ENCODE data around the gene JADE1.

The JADE1 gene

DNA sequence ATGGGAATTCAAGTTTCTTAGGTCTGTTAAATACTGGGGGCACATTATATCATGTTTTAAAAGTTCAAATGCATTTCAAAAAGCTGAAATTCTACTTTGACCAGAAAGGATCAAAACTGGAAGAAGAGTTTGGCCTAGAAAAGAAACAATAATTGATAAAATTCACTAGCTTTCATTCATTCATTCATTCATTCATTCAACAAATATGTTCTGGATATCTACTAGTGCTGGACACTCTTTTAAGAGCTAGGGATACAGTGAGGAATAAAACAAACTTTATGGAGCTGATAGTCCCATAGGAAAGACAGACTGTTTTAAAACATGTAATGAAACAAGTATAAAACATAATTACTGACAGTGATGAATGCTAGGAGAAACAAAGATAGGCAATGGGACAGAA, 106.0 kb downstream of the JADE1 start:
- no peak overlapping the region for H3K18ac ChIP-seq (ENCODE audit: low read length)
- no peak overlapping the region for H3K4me2 ChIP-seq (ENCODE audit: low read length)
- H3K4me3 ChIP-seq (ENCODE audit: low read depth, low read length), result no peak overlapping the region
- H3K9me3 ChIP-seq (ENCODE audit: insufficient read depth, low read depth, low read length), result no peaks in the 10 kb centered on the region
- no peak overlapping the region for H2AFZ ChIP-seq (ENCODE audit: insufficient read depth, low read length, poor library complexity)
- H3K36me3 ChIP-seq (ENCODE audit: control insufficient read depth in 1 of 2, insufficient read depth in 2 of 2, low read length in 2 of 2), result no peaks in the 10 kb centered on the region
- no peak overlapping the region for H2AK5ac ChIP-seq (ENCODE audit: low read length)
- H2BK12ac ChIP-seq (ENCODE audit: low read length), result no peak overlapping the region
- no peak overlapping the region for H3K27ac ChIP-seq (ENCODE audit: low read depth, low read length)
- no peak overlapping the region for H2BK120ac ChIP-seq (ENCODE audit: insufficient read depth, low read length, poor library complexity)
- H3K79me2 ChIP-seq (ENCODE audit: control insufficient read depth, insufficient read depth, low read length, poor library complexity), result no peaks in the 10 kb centered on the region
- H3K4ac ChIP-seq (ENCODE audit: low read depth, low read length), result no peak overlapping the region
- no peak overlapping the region for H4K12ac ChIP-seq (ENCODE audit: low read depth, low read length)
- H3K79me1 ChIP-seq (ENCODE audit: low read length), result no peaks in the 10 kb centered on the region
- H4K8ac ChIP-seq (ENCODE audit: low read depth, low read length), result no peak overlapping the region
- no peak overlapping the region for H3K23ac ChIP-seq (ENCODE audit: low read length)
- no peak overlapping the region for H4K91ac ChIP-seq (ENCODE audit: low read depth, low read length)
- no peak overlapping the region for H3K14ac ChIP-seq (ENCODE audit: low read length)
- no peaks in the 10 kb centered on the region for H3K27me3 ChIP-seq (ENCODE audit: insufficient read depth, low read length)
- no peak overlapping the region for H2BK5ac ChIP-seq (ENCODE audit: low read depth, low read length, poor library complexity)
- H3K4me1 ChIP-seq (ENCODE audit: control insufficient read depth in 1 of 2, insufficient read depth in 2 of 2, low read length in 2 of 2), result no peaks in the 10 kb centered on the region
- H3K9ac ChIP-seq (ENCODE audit: low read length), result no peak overlapping the region
- no peak for DNase-seq

DNA sequence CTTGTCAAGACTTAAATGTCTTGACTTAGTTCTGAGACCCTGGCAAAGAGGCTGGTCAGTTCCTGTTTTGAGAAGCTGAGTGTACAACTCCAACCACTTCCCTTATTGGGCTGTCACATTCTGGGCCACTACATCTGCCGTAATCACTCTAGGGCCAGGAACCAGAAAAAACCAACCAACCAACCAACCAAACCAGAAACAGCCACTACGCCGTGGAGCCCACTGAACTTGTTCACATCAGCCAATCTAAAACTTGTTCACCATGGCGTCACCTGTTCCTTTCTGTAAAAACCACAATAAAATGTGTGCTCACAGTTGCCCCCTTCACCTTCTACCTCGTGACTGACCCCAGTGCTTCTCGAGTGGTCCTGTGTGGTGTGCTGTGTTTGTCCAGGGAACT, 107.3 kb downstream of the JADE1 start:
- Histone ChIP-seq H2BK5ac (ENCODE audit: low read depth, low read length, poor library complexity) (no peak overlapping the region), H2BK12ac (ENCODE audit: low read length) (no peak overlapping the region), H3K4ac (ENCODE audit: low read depth, low read length) (no peak overlapping the region), H4K8ac (ENCODE audit: low read depth, low read length) (no peak overlapping the region), H2AFZ (ENCODE audit: insufficient read depth, low read length, poor library complexity) (no peak overlapping the region), H3K4me3 (ENCODE audit: low read depth, low read length) (no peak overlapping the region), H3K79me2 (ENCODE audit: control insufficient read depth, insufficient read depth, low read length, poor library complexity) (no peaks in the 10 kb centered on the region), H3K9ac (ENCODE audit: low read length) (no peak overlapping the region), H3K4me2 (ENCODE audit: low read length) (no peak overlapping the region), H4K12ac (ENCODE audit: low read depth, low read length) (no peak overlapping the region), H3K4me1 (ENCODE audit: control insufficient read depth in 1 of 2, insufficient read depth in 2 of 2, low read length in 2 of 2) (no peaks in the 10 kb centered on the region), H2AK5ac (ENCODE audit: low read length) (no peak overlapping the region), H2BK120ac (ENCODE audit: insufficient read depth, low read length, poor library complexity) (no peak overlapping the region), H4K91ac (ENCODE audit: low read depth, low read length) (no peak overlapping the region), H3K9me3 (ENCODE audit: insufficient read depth, low read depth, low read length) (no peaks in the 10 kb centered on the region), H3K36me3 (ENCODE audit: control insufficient read depth in 1 of 2, insufficient read depth in 2 of 2, low read length in 2 of 2) (no peaks in the 10 kb centered on the region), H3K14ac (ENCODE audit: low read length) (no peak overlapping the region), H3K27ac (ENCODE audit: low read depth, low read length) (no peak overlapping the region), H3K23ac (ENCODE audit: low read length) (no peak overlapping the region), H3K79me1 (ENCODE audit: low read length) (no peaks in the 10 kb centered on the region), H3K27me3 (ENCODE audit: insufficient read depth, low read length) (no peaks in the 10 kb centered on the region), H3K18ac (ENCODE audit: low read length) (no peak overlapping the region)
- DNase-seq, result peak in 1 of 2 donors; percentile 11
- no CpG with 5 or more reads among the region's 6 CpGs for WGBS (ENCODE audit: extremely low coverage, insufficient coverage, insufficient read length)

DNA sequence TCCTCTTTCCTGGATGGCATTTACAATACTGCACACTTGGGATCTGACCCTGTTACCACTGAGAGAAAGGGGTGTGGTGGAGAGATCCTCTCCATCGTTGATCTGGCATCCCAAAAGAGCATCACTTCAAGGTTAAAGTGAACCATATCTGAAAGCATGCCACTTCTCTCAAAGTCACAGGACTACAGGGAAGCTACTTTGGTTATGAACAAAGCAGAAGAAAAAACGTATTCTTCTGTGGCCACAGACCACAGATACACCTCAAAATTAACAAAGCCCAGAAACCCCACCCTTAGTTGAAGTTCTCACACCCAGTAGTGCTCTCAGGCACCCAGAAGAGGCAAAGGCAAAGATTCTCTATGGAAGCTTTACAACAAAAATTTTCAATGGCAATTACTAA, 108.3 kb downstream of the JADE1 start:
- no peaks in the 10 kb centered on the region for H3K79me1 ChIP-seq (ENCODE audit: low read length)
- H3K9me3 ChIP-seq (ENCODE audit: insufficient read depth, low read depth, low read length), result no peaks in the 10 kb centered on the region
- no peak for DNase-seq
- H3K23ac ChIP-seq (ENCODE audit: low read length), result no peak overlapping the region
- H2BK12ac ChIP-seq (ENCODE audit: low read length), result no peak overlapping the region
- no peak overlapping the region for H3K27ac ChIP-seq (ENCODE audit: low read depth, low read length)
- no peaks in the 10 kb centered on the region for H3K36me3 ChIP-seq (ENCODE audit: control insufficient read depth in 1 of 2, insufficient read depth in 2 of 2, low read length in 2 of 2)
- no peaks in the 10 kb centered on the region for H3K79me2 ChIP-seq (ENCODE audit: control insufficient read depth, insufficient read depth, low read length, poor library complexity)
- H3K4ac ChIP-seq (ENCODE audit: low read depth, low read length), result no peak overlapping the region
- H3K4me1 ChIP-seq (ENCODE audit: control insufficient read depth in 1 of 2, insufficient read depth in 2 of 2, low read length in 2 of 2), result no peaks in the 10 kb centered on the region
- no peaks in the 10 kb centered on the region for H3K27me3 ChIP-seq (ENCODE audit: insufficient read depth, low read length)
- no peak overlapping the region for H2AK5ac ChIP-seq (ENCODE audit: low read length)
- no CpG with 5 or more reads among the region's 2 CpGs for WGBS (ENCODE audit: extremely low coverage, insufficient coverage, insufficient read length)
- H3K14ac ChIP-seq (ENCODE audit: low read length), result no peak overlapping the region
- no peak overlapping the region for H3K4me3 ChIP-seq (ENCODE audit: low read depth, low read length)
- H3K18ac ChIP-seq (ENCODE audit: low read length), result no peak overlapping the region
- no peak overlapping the region for H4K91ac ChIP-seq (ENCODE audit: low read depth, low read length)
- H3K9ac ChIP-seq (ENCODE audit: low read length), result no peak overlapping the region
- H4K8ac ChIP-seq (ENCODE audit: low read depth, low read length), result no peak overlapping the region
- H2BK120ac ChIP-seq (ENCODE audit: insufficient read depth, low read length, poor library complexity), result no peak overlapping the region
- no peak overlapping the region for H4K12ac ChIP-seq (ENCODE audit: low read depth, low read length)
- no peak overlapping the region for H3K4me2 ChIP-seq (ENCODE audit: low read length)
- H2BK5ac ChIP-seq (ENCODE audit: low read depth, low read length, poor library complexity), result no peak overlapping the region
- H2AFZ ChIP-seq (ENCODE audit: insufficient read depth, low read length, poor library complexity), result no peak overlapping the region

DNA sequence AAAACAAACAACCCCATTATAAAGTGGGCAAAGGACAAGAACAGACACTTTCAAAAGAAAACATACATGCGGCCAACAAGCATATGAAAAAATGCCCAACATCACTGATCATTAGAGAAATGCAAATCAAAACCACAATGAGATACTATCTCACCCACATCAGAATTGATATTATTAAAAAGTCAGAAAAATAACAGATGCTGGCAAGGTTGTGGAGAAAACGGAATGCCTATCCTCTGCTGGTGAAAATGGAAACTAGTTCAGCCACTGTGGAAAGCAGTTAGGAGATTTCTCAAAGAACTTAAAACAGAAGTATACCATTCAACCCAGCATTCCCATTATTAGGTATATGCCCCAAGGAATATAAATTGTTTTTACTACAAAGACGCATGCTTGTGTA, 112.5 kb downstream of the JADE1 start:
- H2AK5ac ChIP-seq (ENCODE audit: low read length), result no peak overlapping the region
- H2BK12ac ChIP-seq (ENCODE audit: low read length), result no peak overlapping the region
- H3K9ac ChIP-seq (ENCODE audit: low read length), result no peak overlapping the region
- no peak overlapping the region for H4K8ac ChIP-seq (ENCODE audit: low read depth, low read length)
- no peak overlapping the region for H3K4ac ChIP-seq (ENCODE audit: low read depth, low read length)
- no peak overlapping the region for H3K14ac ChIP-seq (ENCODE audit: low read length)
- H3K27me3 ChIP-seq (ENCODE audit: insufficient read depth, low read length), result no peaks in the 10 kb centered on the region
- no CpG with 5 or more reads among the region's 3 CpGs for WGBS (ENCODE audit: extremely low coverage, insufficient coverage, insufficient read length)
- no peak overlapping the region for H2AFZ ChIP-seq (ENCODE audit: insufficient read depth, low read length, poor library complexity)
- no peak overlapping the region for H4K12ac ChIP-seq (ENCODE audit: low read depth, low read length)
- H3K9me3 ChIP-seq (ENCODE audit: insufficient read depth, low read depth, low read length), result no peaks in the 10 kb centered on the region
- no peak overlapping the region for H3K23ac ChIP-seq (ENCODE audit: low read length)
- no peaks in the 10 kb centered on the region for H3K79me2 ChIP-seq (ENCODE audit: control insufficient read depth, insufficient read depth, low read length, poor library complexity)
- DNase-seq, result no peak
- no peak overlapping the region for H4K91ac ChIP-seq (ENCODE audit: low read depth, low read length)
- no peaks in the 10 kb centered on the region for H3K36me3 ChIP-seq (ENCODE audit: control insufficient read depth in 1 of 2, insufficient read depth in 2 of 2, low read length in 2 of 2)
- no peak overlapping the region for H3K18ac ChIP-seq (ENCODE audit: low read length)
- H3K4me2 ChIP-seq (ENCODE audit: low read length), result no peak overlapping the region
- no peak overlapping the region for H3K27ac ChIP-seq (ENCODE audit: low read depth, low read length)
- H2BK5ac ChIP-seq (ENCODE audit: low read depth, low read length, poor library complexity), result no peak overlapping the region
- H2BK120ac ChIP-seq (ENCODE audit: insufficient read depth, low read length, poor library complexity), result no peak overlapping the region
- H3K4me3 ChIP-seq (ENCODE audit: low read depth, low read length), result no peak overlapping the region
- H3K4me1 ChIP-seq (ENCODE audit: control insufficient read depth in 1 of 2, insufficient read depth in 2 of 2, low read length in 2 of 2), result no peaks in the 10 kb centered on the region
- H3K79me1 ChIP-seq (ENCODE audit: low read length), result no peaks in the 10 kb centered on the region

Measured in trophoblast cell (in vitro differentiated cells and primary cell).